Measurements from ENCODE around the gene SEC14L5. TPM values are rescaled to one million over a fixed set of nuclear protein-coding genes. Genes with fewer than 3 reads are reported as not detected.

SEC14L5 gene
- total RNA-seq, 1 experiment from 2014 or later, result 2.3 TPM

GRCh38 chr16:5066511-5066910, 108.4 kb downstream of the SEC14L5 start:
- H3K27ac Mint-ChIP-seq, result no peak overlapping the region
- peaks cover 3% of the 10 kb centered on the region; the same call in 1 of the 2 replicates for H3K4me1 Mint-ChIP-seq
- H3K36me3 Mint-ChIP-seq, result no peaks in the 10 kb centered on the region
- no peak overlapping the region for H3K4me3 Mint-ChIP-seq
- H3K9me3 Mint-ChIP-seq, result no peaks in the 10 kb centered on the region
- no peak for DNase-seq (ENCODE audit: low spot score)
- TF ChIP-seq TEAD4 (CRISPR knock-in tag; IDR thresholded peaks at IDR 0.05), result no peak
- TF ChIP-seq ZNF396 (CRISPR knock-in tag; IDR thresholded peaks at IDR 0.05; ENCODE audit: borderline replicate concordance), result no peak
- TF ChIP-seq SMAD4 (CRISPR knock-in tag; IDR thresholded peaks at IDR 0.05), result no peak
- no peak for TF ChIP-seq ESRRA (CRISPR knock-in tag; IDR thresholded peaks at IDR 0.05; ENCODE audit: borderline replicate concordance)
- TF ChIP-seq E2F1 (CRISPR knock-in tag; IDR thresholded peaks at IDR 0.05), result no peak
- no peak for TF ChIP-seq CREM (CRISPR knock-in tag; IDR thresholded peaks at IDR 0.05)
- no peak for TF ChIP-seq MAX (CRISPR knock-in tag; IDR thresholded peaks at IDR 0.05)
- no peak for TF ChIP-seq USF2 (CRISPR knock-in tag; IDR thresholded peaks at IDR 0.05)
- no peak for TF ChIP-seq ARID4B (CRISPR knock-in tag; IDR thresholded peaks at IDR 0.05; ENCODE audit: borderline replicate concordance)
- ChIA-PET POLR2A (no interaction called here), CTCF (interaction anchor here (1.2 kb wide), 1 partner anchor 8 kb away, joined by 5 read pairs; no protein-coding TSS in a partner anchor)
- ATAC-seq, result no peak
- H3K27me3 Mint-ChIP-seq (ENCODE audit: low read depth), result peaks cover 3% of the 10 kb centered on the region

Other genes with a start within 250 kb of the SEC14L5 start
- 28.6 to 35.6 TPM (median 31.5 TPM) in 3 replicates for gene ANKS3, start 224.1 kb upstream of the SEC14L5 start, total RNA-seq (2021)
- gene DNAAF8, start 223.8 kb upstream of the SEC14L5 start, total RNA-seq (2021), result 0.09 to 0.41 TPM (median 0.14 TPM) in 3 replicates
- gene ZNF500, start 191.2 kb upstream of the SEC14L5 start, total RNA-seq (2021), result 14.3 to 19.9 TPM (median 15.5 TPM) in 3 replicates
- gene SEPTIN12, start 170.0 kb upstream of the SEC14L5 start, total RNA-seq (2021), result not detected in 3 replicates
- gene SMIM22, start 163.0 kb upstream of the SEC14L5 start, total RNA-seq (2021), result 1.9 TPM in 1 of 3 replicates, not detected in the others
- 25.0 to 32.1 TPM (median 31.1 TPM) in 3 replicates for gene ROGDI, start 155.7 kb upstream of the SEC14L5 start, total RNA-seq (2021)
- 99.7 to 103 TPM (median 99.7 TPM) in 3 replicates for gene GLYR1, start 111.0 kb upstream of the SEC14L5 start, total RNA-seq (2021)
- 35.1 to 38.5 TPM (median 35.9 TPM) in 3 replicates for gene UBN1, start 110.8 kb upstream of the SEC14L5 start, total RNA-seq (2021)
- gene PPL, start 21.2 kb upstream of the SEC14L5 start, total RNA-seq (2021), result 28.5 to 29.6 TPM (median 28.7 TPM) in 3 replicates
- 9.3 to 12.5 TPM (median 10.7 TPM) in 3 replicates for gene NAGPA, start 75.6 kb downstream of the SEC14L5 start, total RNA-seq (2021)
- gene C16orf89, start 107.6 kb downstream of the SEC14L5 start, total RNA-seq (2021), result 1.4 to 1.8 TPM (median 1.8 TPM) in 3 replicates
- 25.7 to 31.4 TPM (median 26.2 TPM) in 3 replicates for gene ALG1, start 113.5 kb downstream of the SEC14L5 start, total RNA-seq (2021)
- 15.4 to 19.9 TPM (median 19.6 TPM) in 3 replicates for gene EEF2KMT, start 139.5 kb downstream of the SEC14L5 start, total RNA-seq (2021)